Gastroesophageal sphincter (tissue), 4 donors: ENCODE data around the gene GABRG3. TPM values are rescaled to one million over a fixed set of nuclear protein-coding genes. Genes with fewer than 3 reads are reported as not detected.

Source experiments
- ATAC-seq: fragments of 150-250 bp; one replicate; pipeline ENCODE4 v1.9.1; 2016; ENCODE audit warnings: mild to moderate bottlenecking, moderate library complexity
- H3K27ac ChIP-seq, 4 donors: fragments of 200-600 bp; sonication (generic) in 3 of 4; 1 replicate in 3 of 4; 2 replicates in 1 of 4; pipeline ENCODE4 v1.5.1; 2016 to 2019
- H3K27me3 ChIP-seq: fragments of 200-600 bp; sonication (generic); one replicate; pipeline ENCODE4 v1.5.1; 2019
- H3K36me3 ChIP-seq, 2 donors: fragments of 200-600 bp; sonication (generic); one replicate each; pipeline ENCODE4 v1.5.1; 2019; ENCODE audit warnings: control low read depth in 1 of 2
- H3K4me1 ChIP-seq, 3 donors: fragments of 200-600 bp; sonication (generic); 1 replicate in 2 of 3; 2 replicates in 1 of 3; pipeline ENCODE4 v1.5.1; 2016 to 2019; ENCODE audit warnings: control low read depth in 2 of 3
- H3K4me3 ChIP-seq, 2 donors: fragments of 200-600 bp; sonication (generic); one replicate each; pipeline ENCODE4 v1.5.1; 2019; ENCODE audit warnings: mild to moderate bottlenecking in 1 of 2, moderate library complexity in 1 of 2
- H3K9me3 ChIP-seq, 3 donors: fragments of 200-600 bp; sonication (generic); one replicate each; pipeline ENCODE4 v1.5.1; 2017 to 2019; ENCODE audit warnings: control low read depth in 2 of 3
- EP300 ChIP-seq: sonication (generic); formaldehyde crosslinking; IDR thresholded peaks from one replicate; pipeline ENCODE4 v1.6.1; 2017; ENCODE audit warnings: antibody characterized with exemption, mild to moderate bottlenecking
- POLR2A ChIP-seq, 2 donors: fragments of 450-650 bp; IDR thresholded peaks; one replicate each; pipeline ENCODE4 v1.6.1; 2017; ENCODE audit warnings: antibody characterized with exemption in 2 of 2, mild to moderate bottlenecking in 2 of 2, moderate library complexity in 1 of 2
- POLR2AphosphoS5 ChIP-seq: sonication (generic); formaldehyde crosslinking; IDR thresholded peaks from one replicate; pipeline ENCODE4 v1.6.1; 2017; ENCODE audit warnings: antibody characterized with exemption
- WGBS, 2 donors: methylation state at CpG; one replicate each; pipeline ENCODE4 v1.1.5; 2018; ENCODE audit warnings: low coverage in 1 of 2; 5-methylcytosine and 5-hydroxymethylcytosine counted together
- total RNA-seq, 4 donors: library from RNA; depleted of rRNA; stranded (reverse); fragments of >200 nt; gene quantifications; one replicate each; pipeline ENCODE4 v1.1.0, GENCODE V29; 2016
- TF ChIP-seq, protein P1 (sequence below), 4 experiments: fragments of 200-600 bp in 2 of 4; fragments of 450-650 bp in 2 of 4; sonication (generic) in 1 of 4; IDR thresholded peaks; one replicate each; pipeline ENCODE4 v1.5.1; 2017 to 2019; ENCODE audit warnings: antibody characterized with exemption in 4 of 4, mild to moderate bottlenecking in 2 of 4, moderate library complexity in 2 of 4

Gene GABRG3
- total RNA-seq, 4 donors from 2014 or later, result under 0.01 to 0.04 TPM; not detected in 2

DNA sequence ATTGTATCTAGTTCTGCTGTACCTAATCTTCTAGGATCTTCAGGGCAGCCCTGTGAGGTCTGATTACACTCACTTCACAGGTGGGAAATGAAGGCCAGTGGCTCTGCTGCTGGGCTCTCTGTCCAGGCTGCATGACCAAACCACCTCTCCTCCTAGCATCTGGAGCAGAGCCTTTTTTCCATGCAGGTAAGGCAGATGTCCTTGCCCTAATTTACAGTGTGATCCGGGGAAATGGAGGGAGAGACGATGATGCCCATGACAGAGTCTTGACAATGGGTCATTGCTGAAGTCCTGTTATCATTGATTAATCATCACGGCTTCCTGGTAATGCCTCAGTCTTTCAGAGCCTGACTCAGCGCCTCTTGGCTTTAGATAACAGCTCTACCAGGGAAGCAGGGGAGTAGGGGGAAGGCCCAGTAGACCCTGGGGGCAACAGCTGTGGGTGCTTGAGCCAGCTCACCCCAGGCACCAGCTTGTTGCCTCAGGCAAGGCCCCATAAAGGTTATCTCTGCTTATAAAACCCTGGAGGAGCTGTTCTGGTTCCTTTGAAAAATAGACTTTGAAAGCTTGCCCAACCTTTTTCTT is 153.4 kb downstream of the GABRG3 start:
- H3K4me1 ChIP-seq, result no peaks in the 10 kb centered on the region
- no peaks in the 10 kb centered on the region for H3K36me3 ChIP-seq
- no peak overlapping the region for H3K4me3 ChIP-seq
- H3K27ac ChIP-seq, result no peak overlapping the region
- ATAC-seq, result no peak
- no peaks in the 10 kb centered on the region for H3K27me3 ChIP-seq
- 40% methylated on average over 3 of the region's 4 CpGs; no CpG with 5 or more reads in 1 of the 2 donors for WGBS, 2 donors
- TF ChIP-seq EP300 (no peak), POLR2AphosphoS5 (no peak)
- H3K9me3 ChIP-seq, result no peaks in the 10 kb centered on the region

DNA sequence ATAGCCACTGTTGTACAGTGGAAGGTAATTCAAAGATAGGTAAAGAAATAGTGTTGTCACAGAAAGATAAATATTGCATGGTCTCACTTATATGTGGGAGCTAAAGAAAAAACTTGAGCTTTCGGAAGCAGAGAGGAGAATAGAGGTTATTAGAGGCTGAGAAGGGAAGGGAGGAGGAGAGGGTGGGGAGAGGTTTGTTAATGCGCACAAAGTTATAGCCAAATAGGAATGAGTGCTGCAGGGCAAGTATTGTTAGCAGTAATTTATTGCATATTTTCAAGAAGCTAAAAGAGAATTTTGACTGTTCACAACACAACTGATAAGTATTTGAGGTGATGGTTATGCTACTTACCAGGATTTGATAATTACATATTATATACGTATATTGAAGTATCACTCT is 154.2 kb downstream of the GABRG3 start:
- Histone ChIP-seq H3K4me1 (no peaks in the 10 kb centered on the region), H3K27me3 (no peaks in the 10 kb centered on the region), H3K9me3 (no peaks in the 10 kb centered on the region), H3K4me3 (no peak overlapping the region), H3K27ac (no peak overlapping the region), H3K36me3 (no peaks in the 10 kb centered on the region)
- TF ChIP-seq POLR2A (IDR thresholded peaks at IDR 0.05), result no peak
- TF ChIP-seq, protein P1, sequence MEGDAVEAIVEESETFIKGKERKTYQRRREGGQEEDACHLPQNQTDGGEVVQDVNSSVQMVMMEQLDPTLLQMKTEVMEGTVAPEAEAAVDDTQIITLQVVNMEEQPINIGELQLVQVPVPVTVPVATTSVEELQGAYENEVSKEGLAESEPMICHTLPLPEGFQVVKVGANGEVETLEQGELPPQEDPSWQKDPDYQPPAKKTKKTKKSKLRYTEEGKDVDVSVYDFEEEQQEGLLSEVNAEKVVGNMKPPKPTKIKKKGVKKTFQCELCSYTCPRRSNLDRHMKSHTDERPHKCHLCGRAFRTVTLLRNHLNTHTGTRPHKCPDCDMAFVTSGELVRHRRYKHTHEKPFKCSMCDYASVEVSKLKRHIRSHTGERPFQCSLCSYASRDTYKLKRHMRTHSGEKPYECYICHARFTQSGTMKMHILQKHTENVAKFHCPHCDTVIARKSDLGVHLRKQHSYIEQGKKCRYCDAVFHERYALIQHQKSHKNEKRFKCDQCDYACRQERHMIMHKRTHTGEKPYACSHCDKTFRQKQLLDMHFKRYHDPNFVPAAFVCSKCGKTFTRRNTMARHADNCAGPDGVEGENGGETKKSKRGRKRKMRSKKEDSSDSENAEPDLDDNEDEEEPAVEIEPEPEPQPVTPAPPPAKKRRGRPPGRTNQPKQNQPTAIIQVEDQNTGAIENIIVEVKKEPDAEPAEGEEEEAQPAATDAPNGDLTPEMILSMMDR (IDR thresholded peaks at IDR 0.05), result no peak
- TF ChIP-seq EP300, result no peak
- TF ChIP-seq POLR2AphosphoS5, result no peak
- no peak for ATAC-seq
- WGBS, 2 donors, result 75 to 81% methylated on average over 3 of the region's 3 CpGs

DNA sequence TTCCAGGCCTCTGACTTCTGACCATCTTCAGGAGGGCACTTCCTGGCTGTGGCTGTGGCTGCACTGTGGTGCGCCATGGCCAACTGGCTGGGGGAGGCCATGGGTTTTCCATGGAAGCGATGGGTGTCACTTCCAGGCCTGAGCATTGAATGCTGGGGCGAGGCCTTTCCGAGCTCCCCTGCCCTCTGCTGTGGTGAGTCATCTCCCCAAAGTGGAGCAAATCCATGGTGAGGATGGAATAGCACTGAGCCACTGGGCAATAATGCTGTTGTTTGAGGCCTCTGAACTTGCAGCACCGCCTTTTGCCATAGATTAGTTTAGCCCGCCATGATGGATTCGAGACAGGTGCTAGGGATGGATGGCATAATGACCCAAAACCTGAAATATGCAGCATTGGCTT is 155.5 kb downstream of the GABRG3 start:
- no peaks in the 10 kb centered on the region for H3K9me3 ChIP-seq
- ATAC-seq, result no peak
- no peaks in the 10 kb centered on the region for H3K4me1 ChIP-seq
- no peaks in the 10 kb centered on the region for H3K27me3 ChIP-seq
- no peak overlapping the region for H3K4me3 ChIP-seq
- H3K27ac ChIP-seq, result no peak overlapping the region
- no peaks in the 10 kb centered on the region for H3K36me3 ChIP-seq
- 100% methylated on average over 1 of the region's 7 CpGs; no CpG with 5 or more reads in 1 of the 2 donors for WGBS, 2 donors
- TF ChIP-seq POLR2AphosphoS5 (no peak), EP300 (no peak), POLR2A (IDR thresholded peaks at IDR 0.05) (no peak)
- TF ChIP-seq, protein P1 (IDR thresholded peaks at IDR 0.05), result no peak

DNA sequence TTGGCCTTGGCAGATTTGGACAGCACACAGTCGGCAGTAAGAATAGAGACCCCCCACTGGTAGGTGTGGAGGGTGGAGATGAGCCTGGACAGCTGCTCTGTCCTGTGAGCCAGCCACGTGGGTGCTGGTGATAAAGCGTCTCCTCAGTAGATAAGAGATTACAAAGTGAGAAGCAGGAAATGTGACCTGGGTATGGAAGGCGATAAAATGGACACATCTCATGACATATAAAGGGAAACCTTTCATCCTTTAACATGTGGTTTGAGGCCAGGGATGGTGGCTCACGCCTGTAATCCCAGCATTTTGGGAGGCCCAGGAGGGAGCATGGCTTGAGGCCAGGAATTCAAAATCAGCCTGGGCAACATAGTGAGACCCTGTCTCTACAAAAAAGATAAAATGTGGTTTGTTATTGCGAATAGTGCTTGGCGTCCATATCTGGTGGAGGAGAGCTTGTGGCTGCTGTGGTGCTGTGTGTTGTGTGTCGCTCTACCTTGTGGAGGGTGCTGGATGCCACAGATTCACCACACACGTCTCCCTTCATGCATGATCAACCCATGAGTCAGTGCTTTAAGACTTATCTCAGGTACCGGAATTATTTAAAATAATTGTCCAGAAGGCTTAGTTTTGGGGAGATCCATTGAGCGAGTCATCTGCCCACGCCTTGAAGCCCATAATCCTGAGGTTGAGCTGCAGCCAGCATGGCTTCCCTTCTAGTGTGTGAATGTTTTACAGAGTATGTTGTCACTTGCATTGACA is 157.0 kb downstream of the GABRG3 start:
- no peak overlapping the region for H3K27ac ChIP-seq

DNA sequence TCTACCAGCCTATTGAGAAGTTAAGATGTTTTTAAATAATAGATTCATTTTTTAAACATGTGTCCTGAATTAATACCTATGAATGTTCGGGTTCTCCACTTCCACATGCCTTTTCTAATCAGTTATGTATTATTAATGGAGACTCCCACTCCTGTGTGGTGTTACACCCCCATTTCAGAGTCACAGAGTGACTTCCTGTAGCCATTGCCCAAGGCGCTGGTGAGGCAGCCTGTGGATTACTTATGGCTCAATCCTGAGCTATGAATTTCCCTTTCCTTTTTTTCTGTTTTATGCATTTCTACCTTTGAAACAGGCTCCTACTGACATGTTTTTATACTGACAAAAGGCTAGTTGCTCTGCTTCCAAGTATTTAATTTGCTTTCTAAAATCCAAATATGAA is 162.3 kb downstream of the GABRG3 start:
- Histone ChIP-seq H3K9me3 (no peaks in the 10 kb centered on the region), H3K36me3 (no peaks in the 10 kb centered on the region), H3K27me3 (no peaks in the 10 kb centered on the region), H3K4me3 (no peak overlapping the region), H3K27ac (no peak overlapping the region), H3K4me1 (no peaks in the 10 kb centered on the region)
- 58 to 86% methylated on average over 1 to 2 of the region's 2 CpGs for WGBS, 2 donors
- TF ChIP-seq POLR2AphosphoS5 (no peak), EP300 (no peak), POLR2A (IDR thresholded peaks at IDR 0.05) (no peak)
- TF ChIP-seq, protein P1 (IDR thresholded peaks at IDR 0.05), result no peak
- no peak for ATAC-seq

More for the DNA sequence above, 157.0 kb downstream of the GABRG3 start:
- Histone ChIP-seq H3K27me3 (no peaks in the 10 kb centered on the region), H3K9me3 (no peaks in the 10 kb centered on the region), H3K36me3 (no peaks in the 10 kb centered on the region), H3K4me1 (no peaks in the 10 kb centered on the region), H3K4me3 (no peak overlapping the region)
- TF ChIP-seq EP300 (no peak), POLR2AphosphoS5 (no peak), POLR2A (IDR thresholded peaks at IDR 0.05) (no peak)
- TF ChIP-seq, protein P1 (IDR thresholded peaks at IDR 0.05), result no peak
- no peak for ATAC-seq
- WGBS, 2 donors, result 69 to 83% methylated on average over 6 to 10 of the region's 12 CpGs
